K562 (cell line): Measurements from ENCODE around the gene ISG20L2. TPM values are rescaled to one million over a fixed set of nuclear protein-coding genes. Genes with fewer than 3 reads are reported as not detected.

Source experiments
- ATAC-seq: fragments of 200-7000 bp; cut with Tn5 transposase; 3 replicates; pipeline ENCODE4 v1.9.1; 2020; ENCODE audit warnings: moderate library complexity
- BruUV-seq: library from RNA; stranded (reverse); fragments of 400-500 nt; replicated peaks from 2 replicates; lab custom pipeline; 2021; lab: Mats Ljungman, UMichigan
- CTCF ChIA-PET: fragments of 300-600 bp; formaldehyde crosslinking; extraction: SDS; loops from one replicate; lab custom pipeline; 2021; ENCODE audit warnings: low intra/inter-chr PET ratio; lab: Yijun Ruan, JAX
- POLR2A ChIA-PET: fragments of 300-600, 350-650 bp; sonication (Branson Sonifier 250); formaldehyde crosslinking; extraction: SDS; loops from one replicate; lab custom pipeline; 2021; ENCODE audit warnings: antibody characterized with exemption, inconsistent platforms; lab: Yijun Ruan, JAX
- DNase-seq, 4 experiments: peaks; one replicate each; pipeline versions ENCODE4 v3.0.0 to v3.0.0-alpha.2; 2011 to 2018; ENCODE audit warnings: low spot score in 3 of 4, mixed read lengths in 3 of 4; ENCODE audit errors: extremely low read depth in 1 of 4
- FAIRE-seq: peaks from 2 replicates; lab custom pipeline; 2011; peaks lifted over from hg19 to GRCh38; lab: Jason Lieb, UNC
- H2AFZ ChIP-seq: 2 replicates; pipeline ENCODE4 v1.6.0; 2011; ENCODE audit warnings: low read depth, low read length, control low read depth, inconsistent platforms
- H3K27ac ChIP-seq: fragments of 200-600 bp; 3 replicates; pipeline ENCODE4 v1.8.0; 2011; ENCODE audit warnings: low read depth, mild to moderate bottlenecking, control low read depth, inconsistent platforms, low read length, moderate library complexity, mixed read lengths; ENCODE audit errors: extremely low read depth
- H3K27me3 ChIP-seq, 2 experiments: fragments of 300-600 bp in 1 of 2; 2 replicates in 1 of 2; 3 replicates in 1 of 2; pipeline versions ENCODE4 v1.6.0 to v1.8.0; 2011; ENCODE audit warnings: inconsistent platforms in 2 of 2, low read length in 2 of 2, mild to moderate bottlenecking in 1 of 2, mixed read lengths in 1 of 2, moderate library complexity in 1 of 2; ENCODE audit not compliant: control insufficient read depth in 2 of 2, insufficient read depth in 2 of 2
- H3K36me3 ChIP-seq: fragments of 300-600 bp; 3 replicates; pipeline ENCODE4 v1.8.0; 2011; ENCODE audit warnings: mild to moderate bottlenecking, low read length, inconsistent platforms; ENCODE audit not compliant: control insufficient read depth, insufficient read depth
- H3K4me1 ChIP-seq, 2 experiments: fragments of 200-600 bp in 1 of 2; replicated peaks in 1 of 2; 2 replicates in 1 of 2; 3 replicates in 1 of 2; pipeline versions ENCODE4 v1.5.1 to v1.8.0; 2011; ENCODE audit warnings: inconsistent platforms in 2 of 2, low read length in 2 of 2, mild to moderate bottlenecking in 1 of 2, mixed read lengths in 1 of 2, moderate library complexity in 1 of 2; ENCODE audit not compliant: control insufficient read depth in 2 of 2, insufficient read depth in 2 of 2
- H3K4me2 ChIP-seq: 2 replicates; pipeline ENCODE4 v1.6.1; 2011; ENCODE audit warnings: low read length, control low read depth, inconsistent platforms, mixed read lengths; ENCODE audit not compliant: insufficient read depth
- H3K4me3 ChIP-seq: fragments of 200-600 bp; sonication (generic), shearing (Covaris generic); 2 replicates; pipeline ENCODE4 v1.5.1; 2016; ENCODE audit warnings: control low read depth, inconsistent platforms
- H3K79me2 ChIP-seq: fragments of 200-600 bp; 3 replicates; pipeline ENCODE4 v1.8.0; 2011; ENCODE audit warnings: low read length, inconsistent platforms; ENCODE audit not compliant: control insufficient read depth, insufficient read depth
- H3K9ac ChIP-seq, 2 experiments: 2 replicates each; pipeline versions ENCODE4 v1.6.0 to v1.6.1; 2011; ENCODE audit warnings: low read depth in 2 of 2, low read length in 2 of 2, control low read depth in 1 of 2, inconsistent platforms in 1 of 2, mild to moderate bottlenecking in 1 of 2, mixed read lengths in 1 of 2; ENCODE audit not compliant: insufficient read depth in 1 of 2
- H3K9me1 ChIP-seq: one replicate; pipeline ENCODE4 v1.6.0; 2011; ENCODE audit warnings: inconsistent platforms, mild to moderate bottlenecking, low read length, moderate library complexity; ENCODE audit not compliant: control insufficient read depth, insufficient read depth
- H3K9me3 ChIP-seq: replicated peaks from 2 replicates; pipeline ENCODE4 v1.5.1; 2011; ENCODE audit warnings: low read depth, low read length, inconsistent platforms; ENCODE audit not compliant: control insufficient read depth, insufficient read depth
- H4K20me1 ChIP-seq: replicated peaks from 2 replicates; pipeline ENCODE4 v1.6.1; 2011; ENCODE audit warnings: low read length, inconsistent platforms, mixed read lengths; ENCODE audit not compliant: control insufficient read depth, insufficient read depth
- ERF ChIP-seq: fragments of 450-650 bp; formaldehyde crosslinking; IDR thresholded peaks from 2 replicates; pipeline ENCODE4 v1.4.0; 2020; ENCODE audit warnings: mild to moderate bottlenecking, mixed read lengths
- FOXA3 ChIP-seq, 2 experiments: fragments of 450-650 bp in 1 of 2; sonication (generic) in 1 of 2; formaldehyde crosslinking; IDR thresholded peaks in 1 of 2; conservative IDR thresholded peaks in 1 of 2; 2 replicates each; pipeline versions ENCODE4 v1.4.0 to v1.8.0; 2020 to 2022; ENCODE audit warnings: mild to moderate bottlenecking in 2 of 2, missing genetic modification reagents in 1 of 2
- HSF4 ChIP-seq: fragments of 250-450 bp; sonication (Bioruptor Pico); IDR thresholded peaks from 2 replicates; pipeline ENCODE4 v2.1.2; 2022; ENCODE audit warnings: mild to moderate bottlenecking, moderate library complexity, borderline replicate concordance
- NBN ChIP-seq: fragments of 450-650 bp; IDR thresholded peaks from 2 replicates; pipeline ENCODE4 v1.6.1; 2016; ENCODE audit warnings: low read depth, mild to moderate bottlenecking
- NCOA1 ChIP-seq: fragments of 450-650 bp; IDR thresholded peaks from 2 replicates; pipeline ENCODE4 v1.6.1; 2016; ENCODE audit warnings: low read depth
- NFIX ChIP-seq: fragments of 250-450 bp; sonication (Bioruptor Pico); IDR thresholded peaks from 2 replicates; pipeline ENCODE4 v1.4.0; 2020; ENCODE audit warnings: low read depth, mild to moderate bottlenecking, moderate library complexity
- PTTG1 ChIP-seq: fragments of 450-650 bp; IDR thresholded peaks from 2 replicates; pipeline ENCODE4 v1.6.1; 2016; ENCODE audit warnings: low read depth, mild to moderate bottlenecking, missing genetic modification characterization, missing compliant biosample characterization
- SRSF9 ChIP-seq: fragments of 200-400 bp; formaldehyde crosslinking; IDR thresholded peaks from 2 replicates; pipeline ENCODE4 v1.6.1; 2017; ENCODE audit warnings: low read depth, low read length, borderline replicate concordance
- ZNF217 ChIP-seq: sonication (generic); formaldehyde crosslinking; IDR thresholded peaks from 2 replicates; pipeline ENCODE4 v1.8.0; 2022; ENCODE audit warnings: mild to moderate bottlenecking, missing genetic modification reagents
- ZNF644 ChIP-seq: fragments of 200-800 bp; sonication (Bioruptor generic); IDR thresholded peaks from 2 replicates; pipeline ENCODE4 v1.6.1; 2016; ENCODE audit warnings: low read depth, missing genetic modification characterization, missing compliant biosample characterization
- WGBS: fragments of 100-300 bp; shearing (Covaris generic); methylation state at CpG from one replicate; pipeline ENCODE4 v1.1.6; 2016; ENCODE audit warnings: low coverage, mixed read lengths; ENCODE audit not compliant: insufficient coverage; ENCODE audit errors: missing lambda C conversion rate; 5-methylcytosine and 5-hydroxymethylcytosine counted together
- in situ Hi-C: fragments of 300-500 bp; cut with MboI; formaldehyde crosslinking; loops from 4 replicates; pipeline ENCODE4 v1.15.0; 2018; ENCODE audit warnings: inconsistent platforms, mixed read lengths
- intact Hi-C: fragments of 100-400 bp; cut with micrococcal nuclease; formaldehyde crosslinking; loops from 2 replicates; pipeline ENCODE4 v1.14.2; 2022
- polyA plus RNA-seq, 8 experiments: library from polyadenylated mRNA; depleted of rRNA in 4 of 8; stranded (reverse) in 5 of 8; unstranded in 3 of 8; fragments of >200 nt; fragmentation: Nextera tagmentation in 2 of 8; fragmentation: Illumina TruSeq in 1 of 8; extraction: Ambion mirVana in 2 of 8; extraction: Trizol in 1 of 8; gene quantifications; 2 replicates each; pipeline versions ENCODE4 v1.2.1 to v1.2.3, GENCODE V29; 2011 to 2014; ENCODE audit warnings: inconsistent platforms in 1 of 8, missing spikeins in 1 of 8
- total RNA-seq, 7 experiments: library from RNA; depleted of rRNA in 6 of 7; stranded (reverse); fragments of >200 nt in 6 of 7; fragmentation: Illumina TruSeq in 2 of 7; extraction: Trizol in 2 of 7; gene quantifications; 2 replicates each; pipeline versions ENCODE4 v1.2.1 to v1.2.3, GENCODE V29; 2011 to 2021; ENCODE audit warnings: low replicate concordance in 1 of 7

Gene ISG20L2
- total and polyA plus RNA-seq, 9 of the 15 experiments (the other 6 are each of a cell fraction or from before 2014, with no cell fraction given): 21.3 to 130 (median 50.3) TPM

GRCh38 chr1:156714830-156715229 is 13.7 kb downstream of the ISG20L2 start:
- Histone ChIP-seq H3K9me3 (no peaks in the 10 kb centered on the region), H3K27ac (no peak overlapping the region), H3K36me3 (peaks cover 8% of the 10 kb centered on the region; the same call in 2 of the 3 replicates), H3K4me3 (no peak overlapping the region), H3K4me2 (no peak overlapping the region), H2AFZ (no peak overlapping the region), H3K4me1 (no peaks in the 10 kb centered on the region; a peak in 1 of 5 replicates), H3K9me1 (no peaks in the 10 kb centered on the region), H3K9ac (no peak overlapping the region), H4K20me1 (no peaks in the 10 kb centered on the region), H3K79me2 (no peaks in the 10 kb centered on the region), H3K27me3 (no peaks in the 10 kb centered on the region)
- FAIRE-seq (no peak), DNase-seq (no peak), ATAC-seq (no peak)
- 59% methylated on average over 3 of the region's 3 CpGs for WGBS
- intact Hi-C loops: no loop called here
- TF ChIP-seq NFIX (CRISPR knock-in tag) (no peak), ERF (CRISPR knock-in tag) (no peak), NCOA1 (no peak), PTTG1 (tag) (no peak), FOXA3 (CRISPR knock-in tag; conservative IDR thresholded peaks at IDR 0.05 in 1 of 2, IDR thresholded peaks at IDR 0.05 in 1 of 2) (no peak), NBN (no peak), ZNF644 (tag) (no peak), ZNF217 (no peak), HSF4 (CRISPR knock-in tag) (no peak), SRSF9 (no peak)
- BruUV-seq: no TSS peak
- ChIA-PET POLR2A (interaction anchor here (0.7 to 4.3 kb wide), 6 partner anchors 8 to 20 kb away, joined by 3 to 21 read pairs (median 4); partner anchors contain the start of genes ISG20L2 and METTL25B), CTCF (interaction anchor here (0.9 kb wide), 1 partner anchor 94 kb away, joined by 3 read pairs; no protein-coding TSS in a partner anchor)
- in situ Hi-C loops: no loop called here
